ENCODE results near the gene XPR1. TPM values are rescaled to one million over a fixed set of nuclear protein-coding genes. Genes with fewer than 3 reads are reported as not detected.

Gene XPR1
- total and polyA plus RNA-seq, 2 of the 8 experiments (the other 6 are each of a cell fraction or from before 2014, with no cell fraction given): 28.6 to 43.9 TPM

GRCh38 chr1:180902541-180902940 lies 270.7 kb downstream of the XPR1 start (continued):
- TF ChIP-seq PHF8 (conservative IDR thresholded peaks at IDR 0.05; ENCODE audit: low read depth, low read length) (no peak), JUND (IDR thresholded peaks at IDR 0.05; ENCODE audit: low read length) (no peak), HDAC6 (IDR thresholded peaks at IDR 0.05; ENCODE audit: low read depth, low read length) (no peak), SP2 (IDR thresholded peaks at IDR 0.05; ENCODE audit: low read length) (no peak), CTBP2 (IDR thresholded peaks at IDR 0.05; ENCODE audit: borderline replicate concordance, insufficient read depth, insufficient read length, low read length) (no peak)

Data from H1 (cell line).